A673 (cell line): ENCODE results near the gene FAM32A.

ENCODE experiments used
- EZH2 ChIP-seq: fragments of 200-600 bp; sonication (generic); IDR thresholded peaks from 2 replicates; pipeline ENCODE4 v1.6.1; 2017; ENCODE audit warnings: borderline replicate concordance, low read depth, mild to moderate bottlenecking, mixed read lengths, antibody characterized with exemption, low read length; ENCODE audit not compliant: poor library complexity, severe bottlenecking
- TF ChIP-seq, protein P1 (sequence below): fragments of 300-800, 200-600 bp; sonication (generic); conservative IDR thresholded peaks from 2 replicates; pipeline ENCODE4 v1.5.1; 2017; ENCODE audit warnings: low read depth, mild to moderate bottlenecking, antibody characterized with exemption, low read length, moderate library complexity, mixed read lengths

DNA sequence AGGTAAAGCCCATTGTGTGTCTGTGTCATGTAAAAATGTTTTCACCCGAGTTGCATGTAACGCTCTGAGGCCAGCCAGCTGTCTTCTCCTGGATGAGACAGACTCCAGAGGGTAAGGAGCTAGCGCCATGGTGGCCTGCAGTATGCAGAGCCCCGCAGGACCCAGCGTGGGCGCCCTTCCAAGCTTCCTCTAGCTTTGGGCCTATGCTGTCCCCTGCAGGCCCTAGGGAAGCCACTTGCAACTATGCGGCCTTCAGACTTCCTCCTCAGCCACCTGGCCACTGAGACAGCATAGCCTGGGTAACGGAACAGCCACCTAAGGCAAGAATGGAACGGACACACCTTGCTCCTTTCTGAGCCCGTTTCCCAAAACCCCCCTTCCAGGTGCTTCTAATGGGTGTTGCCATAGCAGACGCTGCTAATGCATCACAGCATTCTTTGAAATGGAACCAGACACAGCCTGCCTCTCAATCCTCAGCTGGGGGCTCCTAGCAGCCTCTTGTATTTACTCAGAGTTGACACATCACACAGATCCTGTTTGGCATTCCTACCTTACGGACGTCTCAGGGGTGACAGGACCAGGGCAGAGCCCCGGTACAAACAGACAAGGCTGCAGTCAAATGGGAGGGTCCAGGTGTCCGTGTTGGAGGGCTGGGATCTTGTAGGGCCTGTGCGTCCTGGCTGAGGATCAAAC, 6.2 kb downstream of the FAM32A start:
- TF ChIP-seq, protein P1, sequence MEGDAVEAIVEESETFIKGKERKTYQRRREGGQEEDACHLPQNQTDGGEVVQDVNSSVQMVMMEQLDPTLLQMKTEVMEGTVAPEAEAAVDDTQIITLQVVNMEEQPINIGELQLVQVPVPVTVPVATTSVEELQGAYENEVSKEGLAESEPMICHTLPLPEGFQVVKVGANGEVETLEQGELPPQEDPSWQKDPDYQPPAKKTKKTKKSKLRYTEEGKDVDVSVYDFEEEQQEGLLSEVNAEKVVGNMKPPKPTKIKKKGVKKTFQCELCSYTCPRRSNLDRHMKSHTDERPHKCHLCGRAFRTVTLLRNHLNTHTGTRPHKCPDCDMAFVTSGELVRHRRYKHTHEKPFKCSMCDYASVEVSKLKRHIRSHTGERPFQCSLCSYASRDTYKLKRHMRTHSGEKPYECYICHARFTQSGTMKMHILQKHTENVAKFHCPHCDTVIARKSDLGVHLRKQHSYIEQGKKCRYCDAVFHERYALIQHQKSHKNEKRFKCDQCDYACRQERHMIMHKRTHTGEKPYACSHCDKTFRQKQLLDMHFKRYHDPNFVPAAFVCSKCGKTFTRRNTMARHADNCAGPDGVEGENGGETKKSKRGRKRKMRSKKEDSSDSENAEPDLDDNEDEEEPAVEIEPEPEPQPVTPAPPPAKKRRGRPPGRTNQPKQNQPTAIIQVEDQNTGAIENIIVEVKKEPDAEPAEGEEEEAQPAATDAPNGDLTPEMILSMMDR, result no peak
- no peak for TF ChIP-seq EZH2
